ENCODE measurements around the gene SLC28A1.

GRCh38 chr15:84982301-84982920 is 97.9 kb downstream of the SLC28A1 start:
- TF ChIP-seq, protein P1, sequence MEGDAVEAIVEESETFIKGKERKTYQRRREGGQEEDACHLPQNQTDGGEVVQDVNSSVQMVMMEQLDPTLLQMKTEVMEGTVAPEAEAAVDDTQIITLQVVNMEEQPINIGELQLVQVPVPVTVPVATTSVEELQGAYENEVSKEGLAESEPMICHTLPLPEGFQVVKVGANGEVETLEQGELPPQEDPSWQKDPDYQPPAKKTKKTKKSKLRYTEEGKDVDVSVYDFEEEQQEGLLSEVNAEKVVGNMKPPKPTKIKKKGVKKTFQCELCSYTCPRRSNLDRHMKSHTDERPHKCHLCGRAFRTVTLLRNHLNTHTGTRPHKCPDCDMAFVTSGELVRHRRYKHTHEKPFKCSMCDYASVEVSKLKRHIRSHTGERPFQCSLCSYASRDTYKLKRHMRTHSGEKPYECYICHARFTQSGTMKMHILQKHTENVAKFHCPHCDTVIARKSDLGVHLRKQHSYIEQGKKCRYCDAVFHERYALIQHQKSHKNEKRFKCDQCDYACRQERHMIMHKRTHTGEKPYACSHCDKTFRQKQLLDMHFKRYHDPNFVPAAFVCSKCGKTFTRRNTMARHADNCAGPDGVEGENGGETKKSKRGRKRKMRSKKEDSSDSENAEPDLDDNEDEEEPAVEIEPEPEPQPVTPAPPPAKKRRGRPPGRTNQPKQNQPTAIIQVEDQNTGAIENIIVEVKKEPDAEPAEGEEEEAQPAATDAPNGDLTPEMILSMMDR (IDR thresholded peaks at IDR 0.05), result no peak
- no peak for TF ChIP-seq POLR2A (IDR thresholded peaks at IDR 0.05)
- TF ChIP-seq EP300 (IDR thresholded peaks at IDR 0.05), result no peak

Data from ovary (tissue), 3 donors.